ENCODE measurements around the gene FN3K. TPM values are rescaled to one million over a fixed set of nuclear protein-coding genes. Genes with fewer than 3 reads are reported as not detected.

The FN3K gene
- total RNA-seq, 1 donor from 2014 or later = 33.7 TPM

DNA sequence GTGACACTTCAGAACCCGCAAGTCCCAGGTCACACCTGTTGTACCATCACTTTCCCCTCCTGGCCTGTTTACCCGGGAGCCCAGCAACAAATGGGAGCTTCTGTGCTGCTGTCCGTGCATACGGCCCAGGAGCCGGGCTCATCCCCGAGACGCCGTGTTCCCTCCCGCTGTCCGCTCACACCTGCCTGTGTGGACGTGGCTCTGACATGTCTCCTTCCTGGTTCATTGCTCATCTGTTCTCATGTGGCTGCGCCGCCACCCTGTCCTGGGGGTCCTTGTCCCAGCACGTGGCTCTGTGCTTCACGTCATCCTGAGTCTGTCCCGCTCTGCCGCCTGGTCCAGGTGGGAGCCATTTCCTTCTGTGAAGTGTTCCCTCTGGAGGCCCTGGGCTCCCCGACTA is 54.4 kb downstream of the FN3K start:
- Mint-ChIP-seq H3K4me1 (ENCODE audit: low read depth, unreplicated experiment) (peaks cover 9% of the 10 kb centered on the region), H3K27me3 (ENCODE audit: unreplicated experiment) (peaks cover 6% of the 10 kb centered on the region), H3K36me3 (ENCODE audit: unreplicated experiment) (no peaks in the 10 kb centered on the region), H3K27ac (ENCODE audit: unreplicated experiment) (no peak overlapping the region), H3K9me3 (ENCODE audit: unreplicated experiment) (peaks cover 4% of the 10 kb centered on the region), H3K4me3 (ENCODE audit: unreplicated experiment) (no peak overlapping the region)
- no peak for DNase-seq
- TF ChIP-seq, protein P1, sequence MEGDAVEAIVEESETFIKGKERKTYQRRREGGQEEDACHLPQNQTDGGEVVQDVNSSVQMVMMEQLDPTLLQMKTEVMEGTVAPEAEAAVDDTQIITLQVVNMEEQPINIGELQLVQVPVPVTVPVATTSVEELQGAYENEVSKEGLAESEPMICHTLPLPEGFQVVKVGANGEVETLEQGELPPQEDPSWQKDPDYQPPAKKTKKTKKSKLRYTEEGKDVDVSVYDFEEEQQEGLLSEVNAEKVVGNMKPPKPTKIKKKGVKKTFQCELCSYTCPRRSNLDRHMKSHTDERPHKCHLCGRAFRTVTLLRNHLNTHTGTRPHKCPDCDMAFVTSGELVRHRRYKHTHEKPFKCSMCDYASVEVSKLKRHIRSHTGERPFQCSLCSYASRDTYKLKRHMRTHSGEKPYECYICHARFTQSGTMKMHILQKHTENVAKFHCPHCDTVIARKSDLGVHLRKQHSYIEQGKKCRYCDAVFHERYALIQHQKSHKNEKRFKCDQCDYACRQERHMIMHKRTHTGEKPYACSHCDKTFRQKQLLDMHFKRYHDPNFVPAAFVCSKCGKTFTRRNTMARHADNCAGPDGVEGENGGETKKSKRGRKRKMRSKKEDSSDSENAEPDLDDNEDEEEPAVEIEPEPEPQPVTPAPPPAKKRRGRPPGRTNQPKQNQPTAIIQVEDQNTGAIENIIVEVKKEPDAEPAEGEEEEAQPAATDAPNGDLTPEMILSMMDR (IDR thresholded peaks at IDR 0.05; ENCODE audit: partially characterized antibody, unreplicated experiment) = no peak

DNA sequence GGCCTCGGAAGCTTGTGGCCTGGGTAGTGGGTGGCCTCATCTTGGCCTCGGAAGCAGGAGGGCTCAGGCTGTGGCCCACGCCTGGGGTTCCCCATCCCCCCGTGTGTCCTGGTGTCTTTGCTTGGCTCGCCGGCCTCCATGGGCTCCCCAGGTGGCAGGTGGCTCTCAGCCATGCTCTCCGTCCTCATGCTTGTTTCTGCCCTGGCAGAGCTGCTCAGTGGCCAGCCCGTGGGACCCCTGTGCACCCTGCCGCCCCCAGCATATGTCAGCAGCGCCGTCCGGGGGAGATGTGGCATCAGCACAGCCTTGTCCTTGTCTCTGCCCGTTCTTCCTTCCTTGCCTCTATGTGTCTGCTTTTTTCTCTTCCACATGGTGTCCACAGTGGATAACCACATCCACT is 55.0 kb downstream of the FN3K start:
- TF ChIP-seq, protein P1 (IDR thresholded peaks at IDR 0.05; ENCODE audit: partially characterized antibody, unreplicated experiment) = no peak
- peaks cover 9% of the 10 kb centered on the region for H3K4me1 Mint-ChIP-seq (ENCODE audit: low read depth, unreplicated experiment)
- DNase-seq = no peak
- peaks cover 4% of the 10 kb centered on the region for H3K9me3 Mint-ChIP-seq (ENCODE audit: unreplicated experiment)
- H3K4me3 Mint-ChIP-seq (ENCODE audit: unreplicated experiment) = no peak overlapping the region
- peaks cover 6% of the 10 kb centered on the region for H3K27me3 Mint-ChIP-seq (ENCODE audit: unreplicated experiment)
- no peaks in the 10 kb centered on the region for H3K36me3 Mint-ChIP-seq (ENCODE audit: unreplicated experiment)
- no peak overlapping the region for H3K27ac Mint-ChIP-seq (ENCODE audit: unreplicated experiment)

DNA sequence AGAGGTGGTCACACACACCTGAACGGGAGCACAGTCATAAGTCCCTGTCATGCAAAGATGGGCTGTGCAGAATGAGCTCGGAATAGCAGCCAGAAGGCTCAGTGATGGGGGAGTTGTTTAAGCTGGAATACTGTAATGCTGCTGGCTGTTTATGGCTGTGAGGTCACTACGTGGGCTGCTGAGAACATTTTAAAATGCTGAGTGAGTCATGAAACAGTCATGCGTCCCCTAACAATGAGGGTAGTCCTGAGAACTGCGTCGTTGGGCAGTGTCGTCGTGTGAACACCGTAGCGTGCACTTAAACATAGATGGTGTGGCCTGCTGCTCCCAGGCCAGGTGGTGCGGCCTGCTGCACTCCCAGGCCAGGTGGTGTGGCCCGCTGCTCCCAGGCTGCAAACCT is 56.1 kb downstream of the FN3K start:
- TF ChIP-seq, protein P1 (IDR thresholded peaks at IDR 0.05; ENCODE audit: partially characterized antibody, unreplicated experiment) = no peak
- peaks cover 8% of the 10 kb centered on the region for H3K27me3 Mint-ChIP-seq (ENCODE audit: unreplicated experiment)

DNA sequence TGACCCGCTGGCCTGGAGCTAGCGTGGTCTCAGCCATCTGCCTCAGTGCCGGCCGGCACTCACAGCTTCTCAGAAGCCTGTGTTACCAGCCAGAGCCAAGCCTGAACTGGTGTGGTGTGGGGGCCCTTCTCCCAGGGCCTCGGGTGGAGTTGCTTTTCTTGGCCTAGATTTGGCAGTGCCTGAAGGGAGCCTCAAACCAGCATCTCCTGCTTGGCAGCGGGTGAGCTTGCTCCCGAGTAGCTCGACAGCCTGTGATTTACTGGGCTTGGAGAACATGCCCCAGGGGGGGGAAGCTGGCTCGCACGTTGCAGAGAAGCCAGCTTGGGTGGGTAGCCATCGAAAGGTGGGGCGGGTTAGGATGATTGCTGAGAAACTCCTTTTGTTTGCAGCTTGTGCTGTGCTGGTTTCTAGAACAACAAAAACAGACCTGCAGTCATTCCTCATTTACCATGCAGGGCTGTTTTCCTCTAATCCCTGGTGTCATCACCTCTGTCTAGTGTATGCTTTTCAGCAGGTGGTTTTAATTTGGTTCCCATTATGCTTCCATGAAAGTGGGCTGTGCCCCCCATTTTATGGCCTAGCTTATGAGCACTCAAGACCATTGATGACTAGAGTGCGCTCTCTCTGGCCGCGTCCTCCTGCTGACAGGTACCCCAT is 58.7 kb downstream of the FN3K start:
- Mint-ChIP-seq H3K27me3 (ENCODE audit: unreplicated experiment) (peaks cover 8% of the 10 kb centered on the region), H3K27ac (ENCODE audit: unreplicated experiment) (no peak overlapping the region), H3K36me3 (ENCODE audit: unreplicated experiment) (no peaks in the 10 kb centered on the region), H3K4me3 (ENCODE audit: unreplicated experiment) (no peak overlapping the region), H3K9me3 (ENCODE audit: unreplicated experiment) (peaks cover 4% of the 10 kb centered on the region), H3K4me1 (ENCODE audit: low read depth, unreplicated experiment) (peaks cover 5% of the 10 kb centered on the region)
- no peak for DNase-seq
- TF ChIP-seq, protein P1 (IDR thresholded peaks at IDR 0.05; ENCODE audit: partially characterized antibody, unreplicated experiment) = no peak

More for the DNA sequence above, 56.1 kb downstream of the FN3K start:
- Mint-ChIP-seq H3K36me3 (ENCODE audit: unreplicated experiment) (no peaks in the 10 kb centered on the region), H3K4me1 (ENCODE audit: low read depth, unreplicated experiment) (peaks cover 9% of the 10 kb centered on the region), H3K27ac (ENCODE audit: unreplicated experiment) (no peak overlapping the region), H3K9me3 (ENCODE audit: unreplicated experiment) (peaks cover 4% of the 10 kb centered on the region), H3K4me3 (ENCODE audit: unreplicated experiment) (no peak overlapping the region)
- no peak for DNase-seq

DNA sequence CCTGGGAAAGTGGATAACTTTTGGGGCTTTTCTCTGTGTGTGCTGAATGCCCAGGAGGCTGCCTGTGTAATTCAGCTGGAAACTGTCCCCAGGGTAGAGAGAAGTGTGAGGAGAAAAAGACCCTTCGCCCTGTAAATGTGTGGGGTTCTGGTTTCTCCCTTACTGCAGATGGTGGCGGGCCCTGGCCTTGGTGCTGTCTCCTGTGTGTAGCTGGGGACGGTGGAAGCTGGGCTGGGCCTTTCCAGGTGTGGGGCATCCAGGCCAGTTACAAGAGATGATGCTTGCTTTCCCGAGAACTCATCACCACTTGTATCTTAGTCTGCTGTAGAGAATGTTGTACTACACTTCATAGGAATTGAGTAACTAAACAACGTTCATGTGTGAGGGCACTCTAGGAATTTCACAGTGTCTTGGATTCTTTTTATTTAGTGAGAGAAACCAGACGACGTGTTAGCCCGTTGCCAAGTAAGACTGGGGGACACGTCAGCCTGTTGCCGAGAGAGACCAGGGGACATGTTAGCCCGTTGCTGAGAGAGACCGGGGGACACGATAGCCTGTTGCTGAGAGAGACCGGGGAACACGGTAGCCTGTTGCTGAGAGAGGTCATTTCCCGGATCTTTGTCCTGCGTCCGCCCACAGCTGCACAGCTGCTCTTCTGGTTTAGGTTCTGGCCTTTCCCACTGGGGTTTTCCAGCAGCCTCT is 59.5 kb downstream of the FN3K start:
- peaks cover 6% of the 10 kb centered on the region for H3K27me3 Mint-ChIP-seq (ENCODE audit: unreplicated experiment)

More for the DNA sequence above, 59.5 kb downstream of the FN3K start:
- DNase-seq = no peak
- H3K4me3 Mint-ChIP-seq (ENCODE audit: unreplicated experiment) = no peak overlapping the region
- TF ChIP-seq, protein P1 (IDR thresholded peaks at IDR 0.05; ENCODE audit: partially characterized antibody, unreplicated experiment) = no peak
- H3K27ac Mint-ChIP-seq (ENCODE audit: unreplicated experiment) = no peak overlapping the region
- H3K9me3 Mint-ChIP-seq (ENCODE audit: unreplicated experiment) = peaks cover 2% of the 10 kb centered on the region
- no peaks in the 10 kb centered on the region for H3K36me3 Mint-ChIP-seq (ENCODE audit: unreplicated experiment)
- H3K4me1 Mint-ChIP-seq (ENCODE audit: low read depth, unreplicated experiment) = peaks cover 3% of the 10 kb centered on the region
